Fibroblast of lung (primary cell): Measurements from ENCODE around the gene EEF1AKMT3.

Experiments used
- EZH2 ChIP-seq: IDR thresholded peaks from 2 replicates; pipeline ENCODE4 v1.5.1; 2012; ENCODE audit warnings: low read length, control low read depth, mild to moderate bottlenecking; ENCODE audit errors: missing control alignments
- TF ChIP-seq, protein P1 (sequence below), 2 donors: IDR thresholded peaks in 1 of 2; conservative IDR thresholded peaks in 1 of 2; 1 replicate in 1 of 2; 2 replicates in 1 of 2; pipeline ENCODE4 v1.5.1; 2011 to 2012; ENCODE audit warnings: low read length in 2 of 2, control low read depth in 1 of 2, inconsistent platforms in 1 of 2, low read depth in 1 of 2, mild to moderate bottlenecking in 1 of 2

DNA sequence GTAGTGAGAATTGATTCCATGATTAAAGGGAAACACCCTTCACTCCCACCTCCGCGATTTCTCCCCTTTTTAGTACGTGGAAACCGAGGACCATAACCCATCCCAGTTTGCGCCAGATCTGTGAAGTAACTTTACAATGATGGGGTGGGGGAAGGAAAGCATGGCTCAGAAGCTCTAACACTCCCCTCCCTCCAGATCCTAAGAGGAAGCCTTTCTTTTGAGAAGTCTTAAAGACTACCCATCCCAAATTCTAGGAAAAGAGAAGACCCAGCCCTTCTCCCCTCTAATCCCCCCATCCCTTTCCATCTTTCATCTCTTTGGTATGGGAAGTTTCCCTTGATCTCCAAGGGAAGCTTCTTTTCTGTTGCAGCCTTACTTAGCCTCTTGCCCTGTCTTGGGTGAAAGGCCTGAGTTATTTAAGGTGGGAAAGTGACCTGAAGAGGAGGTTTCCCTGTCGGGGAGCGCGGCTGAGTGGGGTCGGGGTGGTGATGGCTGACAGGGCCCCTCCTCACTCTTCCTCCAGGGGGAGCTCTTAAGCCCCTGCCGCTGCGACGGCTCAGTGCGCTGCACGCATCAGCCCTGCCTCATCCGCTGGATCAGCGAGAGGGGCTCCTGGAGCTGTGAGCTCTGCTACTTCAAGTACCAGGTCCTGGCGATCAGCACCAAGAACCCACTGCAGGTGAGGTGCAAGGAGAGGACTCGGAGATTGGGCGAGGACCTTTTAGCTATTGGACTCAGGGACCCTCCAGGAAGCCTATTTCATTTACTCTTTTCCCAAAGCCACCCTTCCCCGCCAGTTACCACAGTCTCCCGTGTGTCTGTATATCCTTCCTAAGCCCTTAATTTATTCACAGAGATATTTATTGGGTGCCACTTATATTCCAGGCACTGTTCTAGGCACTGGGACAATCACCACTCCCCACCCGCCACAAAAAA, 15.7 kb upstream of the EEF1AKMT3 start:
- TF ChIP-seq, protein P1, sequence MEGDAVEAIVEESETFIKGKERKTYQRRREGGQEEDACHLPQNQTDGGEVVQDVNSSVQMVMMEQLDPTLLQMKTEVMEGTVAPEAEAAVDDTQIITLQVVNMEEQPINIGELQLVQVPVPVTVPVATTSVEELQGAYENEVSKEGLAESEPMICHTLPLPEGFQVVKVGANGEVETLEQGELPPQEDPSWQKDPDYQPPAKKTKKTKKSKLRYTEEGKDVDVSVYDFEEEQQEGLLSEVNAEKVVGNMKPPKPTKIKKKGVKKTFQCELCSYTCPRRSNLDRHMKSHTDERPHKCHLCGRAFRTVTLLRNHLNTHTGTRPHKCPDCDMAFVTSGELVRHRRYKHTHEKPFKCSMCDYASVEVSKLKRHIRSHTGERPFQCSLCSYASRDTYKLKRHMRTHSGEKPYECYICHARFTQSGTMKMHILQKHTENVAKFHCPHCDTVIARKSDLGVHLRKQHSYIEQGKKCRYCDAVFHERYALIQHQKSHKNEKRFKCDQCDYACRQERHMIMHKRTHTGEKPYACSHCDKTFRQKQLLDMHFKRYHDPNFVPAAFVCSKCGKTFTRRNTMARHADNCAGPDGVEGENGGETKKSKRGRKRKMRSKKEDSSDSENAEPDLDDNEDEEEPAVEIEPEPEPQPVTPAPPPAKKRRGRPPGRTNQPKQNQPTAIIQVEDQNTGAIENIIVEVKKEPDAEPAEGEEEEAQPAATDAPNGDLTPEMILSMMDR (conservative IDR thresholded peaks at IDR 0.05 in 1 of 2, IDR thresholded peaks at IDR 0.05 in 1 of 2; ENCODE audit: low read depth in 1 of 2, low read length in 2 of 2), result peak; percentile 22 to 69
- no peak for TF ChIP-seq EZH2
